ENCODE results near the gene SLC9A8.
A peak's percentile ranks its signal among the peaks of the same experiment; 100 is the strongest.

Gene SLC9A8

GRCh38 chr20:49915380-49916145, 102.9 kb downstream of the SLC9A8 start, which contains the start of gene SPATA2:
Gene SPATA2 (minus strand): TSS chr20:49915529. CDS start chr20:49908490, 7,039 bp downstream.
- DNase-seq (ENCODE audit: low spot score), result peak; percentile 99

- no peak for DNase-seq (ENCODE audit: low spot score)
Measured at GRCh38 chr20:49916146-49917002, 103.7 kb downstream of the SLC9A8 start.

GRCh38 chr20:49918446-49918845, 105.8 kb downstream of the SLC9A8 start:
- no peak for DNase-seq (ENCODE audit: low spot score)

GRCh38 chr20:49919009-49919408, 106.4 kb downstream of the SLC9A8 start:
- no peak for DNase-seq (ENCODE audit: low spot score)

- DNase-seq (ENCODE audit: low spot score), result no peak
Measured at GRCh38 chr20:49919461-49919860, 106.8 kb downstream of the SLC9A8 start.

- no peak for DNase-seq (ENCODE audit: low spot score)
Measured at GRCh38 chr20:49924247-49924646, 111.6 kb downstream of the SLC9A8 start.

GRCh38 chr20:49925901-49926454, 113.3 kb downstream of the SLC9A8 start:
- no peak for DNase-seq (ENCODE audit: low spot score)

- peak; percentile 88 for DNase-seq (ENCODE audit: low spot score)
Measured at GRCh38 chr20:49928411-49929141, 115.9 kb downstream of the SLC9A8 start.

GRCh38 chr20:49929142-49929494, 116.5 kb downstream of the SLC9A8 start:
- no peak for DNase-seq (ENCODE audit: low spot score)

GRCh38 chr20:49935746-49936152, 123.1 kb downstream of the SLC9A8 start:
- DNase-seq (ENCODE audit: low spot score), result no peak

GRCh38 chr20:49936153-49937026, 123.8 kb downstream of the SLC9A8 start, which contains the start of gene RNF114:
Gene RNF114 (plus strand): TSS chr20:49936397. CDS start chr20:49936413, 16 bp downstream.
- DNase-seq (ENCODE audit: low spot score), result peak; percentile 93

- no peak for DNase-seq (ENCODE audit: low spot score)
Measured at GRCh38 chr20:49937027-49937929, 124.7 kb downstream of the SLC9A8 start.

GRCh38 chr20:49938173-49939163, 125.8 kb downstream of the SLC9A8 start:
- DNase-seq (ENCODE audit: low spot score), result no peak

- no peak for DNase-seq (ENCODE audit: low spot score)
Measured at GRCh38 chr20:49941456-49941855, 128.8 kb downstream of the SLC9A8 start.
